Renal cortical epithelial cell (primary cell): ENCODE results near the gene EPHA6. TPM values are rescaled to one million over a fixed set of nuclear protein-coding genes. Genes with fewer than 3 reads are reported as not detected.

Experiments used
- DNase-seq: peaks from one replicate; pipeline ENCODE4 v3.0.0-alpha.2; 2011; ENCODE audit warnings: low read depth
- total RNA-seq: library from RNA; depleted of rRNA; stranded (reverse); fragments of >200 nt; gene quantifications from 2 replicates; pipeline ENCODE4 v1.2.3, GENCODE V29; 2014

The EPHA6 gene
- total RNA-seq, 1 donor from 2014 or later: 0.30 TPM

DNA sequence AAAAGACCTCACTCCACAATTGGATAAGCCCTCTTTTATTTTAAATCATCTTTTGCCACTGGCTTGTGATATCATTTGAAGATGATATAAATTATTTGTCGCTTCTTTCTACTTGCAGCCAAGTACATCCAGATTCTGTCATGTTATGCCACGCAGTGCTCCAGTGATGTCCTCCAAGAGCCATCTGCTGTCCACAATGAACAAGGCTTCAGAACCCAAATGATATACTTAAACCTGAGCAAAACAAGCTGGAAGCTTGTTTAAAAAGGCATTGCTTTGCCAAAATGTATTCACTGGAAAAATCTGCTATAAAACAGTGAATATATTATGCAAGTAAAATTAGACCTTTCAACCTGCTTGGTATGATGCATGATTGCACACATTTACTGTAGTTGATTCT lies 891.4 kb downstream of the EPHA6 start:
- no peak for DNase-seq

DNA sequence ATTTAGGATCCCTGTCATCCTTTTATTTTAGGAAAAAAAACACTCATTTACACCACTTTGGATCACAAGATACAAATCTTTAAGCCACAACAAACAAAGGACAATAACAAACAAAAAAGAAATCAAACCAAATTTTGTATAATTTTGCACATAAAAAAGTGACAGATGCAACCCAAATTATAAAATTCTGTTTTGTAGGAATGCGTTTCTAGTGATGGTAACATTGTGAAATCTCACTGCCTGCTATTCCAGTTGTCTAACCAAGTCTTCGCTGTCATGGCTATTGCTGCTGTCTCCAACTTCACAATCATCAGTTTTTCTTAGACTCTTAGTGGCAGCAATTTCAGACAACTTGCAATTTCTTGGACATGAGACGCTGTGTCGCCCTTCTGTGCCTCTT lies 891.8 kb downstream of the EPHA6 start:
- no peak for DNase-seq

DNA sequence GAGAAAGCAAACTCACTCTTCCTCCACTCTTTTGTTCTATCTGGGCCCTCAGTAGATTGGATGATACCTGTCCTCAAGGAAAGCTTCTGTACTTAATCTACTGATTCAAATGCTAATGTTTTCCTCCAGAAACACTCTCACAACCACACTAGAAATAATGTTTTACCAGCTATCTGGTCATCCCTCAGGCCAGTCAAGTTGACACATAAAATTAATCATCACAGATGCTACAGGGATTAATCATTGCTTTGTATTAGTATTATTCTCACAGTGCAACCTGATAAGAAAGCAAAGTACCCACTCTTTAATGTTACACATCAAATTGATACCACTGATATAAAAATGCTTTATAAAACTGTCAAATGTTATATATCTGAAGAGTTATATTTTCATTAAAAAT lies 897.3 kb downstream of the EPHA6 start:
- no peak for DNase-seq

DNA sequence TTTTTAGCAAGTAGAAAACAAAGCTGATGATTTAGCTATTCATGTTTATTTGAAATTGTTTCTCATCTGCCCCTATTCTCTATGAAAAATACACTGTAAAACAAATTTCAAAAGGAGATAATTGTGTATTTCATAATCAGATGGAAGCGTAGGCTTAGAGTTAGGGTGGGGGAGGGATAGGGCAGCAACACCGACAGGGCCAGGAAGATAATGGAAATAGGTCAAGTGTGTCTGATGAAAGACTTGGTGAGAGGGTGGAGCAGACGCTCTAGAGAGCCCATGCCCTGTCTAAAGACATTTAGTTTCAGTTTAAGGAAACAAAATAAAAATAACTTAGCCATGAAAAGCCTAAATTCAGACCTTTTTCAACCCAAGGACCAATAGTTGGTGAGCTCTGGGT lies 898.5 kb downstream of the EPHA6 start:
- no peak for DNase-seq

DNA sequence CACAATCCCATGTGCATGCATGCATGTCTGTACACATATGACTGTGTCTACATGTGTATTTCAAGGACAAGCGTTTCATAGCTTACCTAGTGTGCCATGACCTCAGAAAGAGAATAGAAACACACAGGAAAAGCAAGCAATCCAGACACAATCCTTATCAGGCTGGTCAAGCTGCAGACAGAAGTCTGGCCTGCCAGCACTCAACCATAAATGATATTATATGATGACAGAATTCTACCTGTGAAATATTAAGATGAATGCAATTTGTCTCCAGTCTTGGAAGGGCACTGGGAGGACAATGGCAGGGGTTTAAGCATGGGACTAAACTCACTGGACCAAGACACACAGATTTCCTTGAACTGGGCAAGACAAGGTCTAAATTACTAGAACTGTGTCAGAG lies 899.2 kb downstream of the EPHA6 start:
- no peak for DNase-seq

DNA sequence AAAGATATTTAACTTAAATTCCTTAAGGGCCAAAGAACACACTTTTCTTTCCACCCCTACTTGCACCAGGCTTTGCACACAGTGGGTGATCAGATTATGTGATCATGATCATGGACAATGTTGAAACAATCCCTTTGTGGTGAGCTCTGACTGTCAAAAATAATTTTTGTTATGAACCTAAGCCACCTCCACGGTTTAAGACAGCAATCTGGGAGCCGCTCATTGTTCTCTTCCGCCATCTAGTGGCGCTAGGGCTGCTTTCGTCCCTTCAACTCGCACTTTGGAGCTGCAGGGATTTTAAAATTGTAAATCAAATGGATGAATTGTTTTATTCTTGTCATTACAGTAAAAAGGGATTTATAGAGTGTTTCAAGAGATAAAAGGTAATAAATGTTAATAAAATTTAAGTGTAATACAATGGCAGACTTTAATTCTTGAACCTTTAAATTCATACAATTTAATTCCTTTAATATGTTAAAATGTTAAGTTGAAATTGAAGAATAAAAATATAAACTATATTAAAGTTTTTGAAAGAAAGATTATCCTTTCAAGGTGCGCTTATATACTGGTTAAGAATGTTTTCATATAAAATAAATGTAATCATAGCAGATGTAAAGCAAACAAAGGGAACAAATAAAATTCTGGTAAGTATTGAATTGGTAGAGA lies 904.9 kb downstream of the EPHA6 start:
- peak; percentile 56 for DNase-seq

DNA sequence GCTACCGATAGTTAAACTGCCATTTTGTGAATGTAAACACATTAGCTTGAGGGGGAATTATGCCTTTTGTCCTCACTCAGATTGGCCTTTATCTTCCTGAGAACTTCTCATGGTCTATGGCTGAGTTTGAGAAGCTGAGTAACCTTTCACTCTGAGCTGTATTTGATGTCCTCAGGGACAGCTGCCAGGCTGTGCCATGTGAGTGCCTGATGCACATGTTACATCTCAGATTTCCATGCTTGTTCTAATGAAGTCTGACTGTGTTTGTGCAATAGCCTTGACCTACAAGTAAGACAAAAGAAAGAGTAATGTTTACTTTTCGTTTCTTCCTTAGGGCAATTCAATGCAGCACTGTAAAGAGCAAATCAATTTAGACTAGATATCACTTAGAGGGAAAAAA lies 906.0 kb downstream of the EPHA6 start:
- peak; percentile 23 for DNase-seq

DNA sequence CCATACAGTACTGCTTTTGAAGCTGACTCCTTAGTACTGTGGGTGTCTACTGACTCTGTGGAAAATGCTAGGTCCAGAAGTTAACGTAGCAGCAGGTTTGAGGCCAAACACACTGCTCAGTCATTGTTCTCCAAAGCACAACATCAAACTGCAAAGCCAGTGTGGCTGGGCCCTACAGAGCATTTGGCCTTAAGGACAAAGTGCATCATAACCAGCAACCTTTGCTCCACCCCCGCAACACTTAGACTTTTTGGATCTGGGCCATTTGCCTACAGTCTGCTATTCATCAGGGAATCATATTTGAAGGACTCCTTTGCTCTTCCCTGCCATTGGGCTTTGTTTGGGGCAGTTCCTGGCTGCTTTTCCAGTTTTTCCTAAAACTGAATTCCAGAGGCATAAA lies 907.1 kb downstream of the EPHA6 start:
- no peak for DNase-seq

DNA sequence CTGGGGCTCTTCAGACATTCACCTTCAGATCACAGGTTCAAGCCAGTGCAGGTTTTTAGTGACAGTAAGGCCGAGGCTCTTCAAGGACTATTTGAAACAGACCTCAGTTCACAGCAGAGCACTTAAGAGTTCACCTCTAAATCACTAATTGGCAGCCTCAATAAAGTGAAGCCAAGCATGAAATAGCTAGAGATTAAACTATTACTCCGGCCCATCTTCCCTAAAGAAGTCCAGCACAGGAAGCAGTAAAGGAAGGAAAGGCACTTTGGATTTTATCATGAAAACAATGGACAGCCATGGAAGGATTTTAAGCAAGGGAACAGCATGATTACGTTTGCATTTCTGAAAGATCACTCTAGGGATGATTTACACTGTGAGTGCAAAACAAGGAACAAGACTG lies 922.5 kb downstream of the EPHA6 start:
- peak; percentile 65 for DNase-seq

DNA sequence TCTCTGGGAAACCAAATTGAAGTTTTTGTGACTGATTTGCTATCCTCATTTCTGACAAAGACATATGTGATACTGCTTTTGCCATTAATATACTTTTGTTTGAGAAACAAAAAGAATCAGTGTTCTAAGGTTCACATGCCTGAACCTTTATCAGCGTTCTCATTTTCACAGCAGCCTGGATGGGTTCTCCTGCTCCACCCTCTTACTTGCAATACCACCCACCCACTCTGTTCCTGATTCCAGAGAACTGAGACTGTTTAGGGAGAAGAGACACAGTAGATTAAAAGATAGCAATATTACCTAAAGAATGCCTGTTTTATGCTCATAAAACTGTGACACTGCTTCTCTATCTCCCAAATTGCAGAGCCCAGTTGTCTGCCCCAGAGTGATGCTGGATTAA lies 924.4 kb downstream of the EPHA6 start:
- DNase-seq: no peak

DNA sequence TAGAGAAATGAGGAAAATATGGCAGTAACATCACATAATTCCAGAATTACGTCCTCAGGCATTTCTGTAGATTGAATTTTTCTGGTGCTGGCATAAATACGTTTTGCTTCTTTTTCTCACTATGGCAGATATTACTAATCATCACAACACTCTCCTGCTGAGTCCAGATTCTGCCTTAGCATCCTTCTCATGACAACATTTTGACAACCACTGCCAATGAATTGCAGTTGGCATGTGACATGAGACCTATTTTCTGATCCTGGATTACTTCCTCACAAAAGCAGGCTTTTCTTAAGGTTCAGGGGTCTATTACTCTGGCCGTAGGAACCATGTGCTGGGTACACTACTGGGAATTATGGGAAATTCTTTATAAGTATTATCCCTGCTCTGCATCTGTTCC lies 927.6 kb downstream of the EPHA6 start:
- no peak for DNase-seq

DNA sequence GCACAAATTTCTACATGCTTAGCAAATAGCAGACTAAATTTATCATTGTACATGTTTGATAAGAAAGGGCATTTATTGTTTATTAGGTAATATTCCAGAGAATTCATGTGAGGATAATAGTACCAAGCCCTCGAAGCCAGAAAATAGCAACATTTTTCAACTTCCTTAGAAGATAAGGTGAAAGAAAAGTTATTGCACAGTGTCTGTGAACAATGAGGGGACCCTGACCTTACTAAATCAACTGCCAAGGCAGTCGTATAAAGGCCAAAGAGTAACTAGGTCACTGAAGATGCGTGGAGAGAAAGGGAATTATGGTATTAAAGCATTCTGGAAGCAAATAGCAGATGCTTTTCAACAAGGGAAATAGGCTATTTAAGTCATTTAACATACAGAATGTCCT lies 929.9 kb downstream of the EPHA6 start:
- DNase-seq: no peak

DNA sequence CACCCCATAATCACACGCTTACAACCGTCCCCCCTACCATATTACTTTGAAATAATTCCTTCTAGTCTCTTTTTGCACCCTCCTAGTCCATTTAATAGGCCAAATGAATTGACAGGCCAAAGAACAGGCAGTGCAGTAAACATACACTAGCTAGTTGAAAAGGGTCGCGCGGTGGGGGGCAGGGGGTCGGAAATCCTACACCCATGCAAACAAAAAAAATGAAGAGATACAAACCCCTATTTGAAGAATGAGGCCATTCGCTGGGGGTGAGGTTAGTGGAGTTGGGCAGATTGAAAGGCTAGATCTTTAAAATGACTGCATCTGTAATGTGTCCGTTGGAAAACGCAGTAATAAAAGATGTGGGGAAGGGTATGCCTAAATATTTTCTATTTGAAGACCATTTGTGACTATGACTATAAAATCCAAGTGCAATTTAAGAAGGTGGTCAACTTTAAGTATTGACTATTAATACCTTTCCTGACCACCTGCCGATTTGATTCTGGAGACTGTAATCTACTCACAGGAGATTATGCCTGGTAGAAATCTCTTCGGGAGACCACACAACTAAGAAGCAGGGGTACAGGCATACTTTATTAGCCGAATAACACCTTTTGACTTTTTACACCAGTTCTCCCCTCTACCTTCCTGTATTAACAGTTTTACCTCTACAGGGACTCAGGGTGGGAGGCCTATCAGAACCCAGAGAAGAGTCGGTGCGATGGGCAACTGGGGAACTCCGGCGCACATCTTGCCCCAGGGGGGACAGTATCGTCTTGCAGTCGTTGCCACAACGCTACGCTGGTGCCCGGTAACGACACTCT lies 949.4 kb downstream of the EPHA6 start:
- DNase-seq: no peak

DNA sequence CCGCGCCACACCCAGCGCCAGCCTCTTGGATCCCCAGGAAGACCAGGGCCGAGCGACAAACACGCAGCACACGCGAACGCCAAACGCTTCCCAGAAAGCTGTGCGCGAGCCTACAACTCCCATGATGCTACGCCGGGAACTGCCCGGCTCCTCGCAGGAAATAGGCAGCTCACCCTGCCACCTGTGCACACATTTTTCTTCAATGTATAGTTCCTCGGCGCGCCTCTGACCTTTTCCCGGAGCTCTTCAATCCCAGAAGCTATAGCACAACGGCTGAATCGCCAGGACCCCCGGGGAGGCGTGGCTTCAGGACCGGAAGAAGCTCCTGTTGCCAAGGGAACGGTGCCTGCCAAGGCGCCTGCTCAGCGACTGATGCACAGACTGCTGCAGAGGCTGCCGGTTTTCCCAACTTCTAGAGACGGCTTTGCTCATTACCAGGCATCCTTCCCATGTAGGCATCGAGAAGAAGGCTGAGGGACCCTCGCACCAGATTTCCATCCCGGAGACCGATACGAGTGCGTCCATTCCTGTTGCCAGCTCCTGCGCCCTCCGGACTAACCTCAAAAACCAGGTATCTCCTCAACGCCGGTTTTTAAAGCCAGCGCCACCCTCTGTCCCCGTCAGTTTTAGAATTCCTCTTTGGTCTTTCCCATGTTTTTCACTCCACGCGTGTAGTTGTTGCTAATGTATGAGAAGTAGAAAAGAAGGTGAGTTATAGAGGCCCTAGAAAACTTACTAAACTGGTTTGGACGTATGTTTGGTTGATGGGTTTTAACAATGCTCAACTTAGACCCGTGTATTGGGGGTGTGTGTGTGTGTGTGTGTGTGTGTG lies 950.2 kb downstream of the EPHA6 start, which contains the start of gene ARL6:
Gene ARL6, plus strand, starts transcription at position 352 of the 832 bp plus-strand sequence. CDS start 3,350 bp downstream, outside the sequence.
- DNase-seq: peak; percentile 79

DNA sequence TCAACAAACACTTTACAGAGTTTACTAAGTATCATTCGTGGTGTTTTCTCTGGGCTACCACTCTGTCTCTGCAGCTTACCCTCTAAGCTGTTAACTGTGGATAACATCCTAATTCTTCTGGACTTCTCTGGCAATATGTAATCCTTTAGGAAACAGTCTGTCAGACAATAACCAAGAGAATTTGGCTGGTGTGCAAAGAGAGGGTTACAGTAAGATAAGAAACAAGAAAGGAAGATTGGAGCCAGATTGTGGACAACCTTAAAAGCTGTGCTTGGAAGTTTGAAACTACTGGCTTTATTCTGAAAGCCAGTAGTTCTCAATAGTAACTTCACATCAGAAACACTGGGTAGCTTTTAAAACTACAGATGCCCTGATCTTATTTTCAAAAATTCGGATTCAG lies 950.9 kb downstream of the EPHA6 start:
- no peak for DNase-seq

DNA sequence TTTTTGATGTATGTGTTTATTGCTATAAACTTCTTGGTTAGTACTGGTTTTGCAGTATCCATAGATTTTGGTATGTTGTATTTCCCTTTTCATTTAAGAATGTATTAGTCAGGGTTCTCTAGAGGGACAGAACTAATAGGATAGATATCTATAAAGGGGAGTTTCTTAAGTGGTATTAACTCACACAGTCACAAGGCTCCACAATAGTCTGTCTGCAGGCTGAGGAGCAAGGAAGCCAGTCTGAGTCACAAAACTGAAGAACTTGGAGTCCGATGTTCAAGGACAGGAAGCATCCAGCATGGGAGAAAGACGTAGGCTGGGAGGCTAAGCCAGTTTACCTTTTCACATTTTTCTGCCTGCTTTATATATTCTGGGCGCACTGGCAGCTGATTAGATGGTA lies 958.5 kb downstream of the EPHA6 start:
- DNase-seq: no peak

DNA sequence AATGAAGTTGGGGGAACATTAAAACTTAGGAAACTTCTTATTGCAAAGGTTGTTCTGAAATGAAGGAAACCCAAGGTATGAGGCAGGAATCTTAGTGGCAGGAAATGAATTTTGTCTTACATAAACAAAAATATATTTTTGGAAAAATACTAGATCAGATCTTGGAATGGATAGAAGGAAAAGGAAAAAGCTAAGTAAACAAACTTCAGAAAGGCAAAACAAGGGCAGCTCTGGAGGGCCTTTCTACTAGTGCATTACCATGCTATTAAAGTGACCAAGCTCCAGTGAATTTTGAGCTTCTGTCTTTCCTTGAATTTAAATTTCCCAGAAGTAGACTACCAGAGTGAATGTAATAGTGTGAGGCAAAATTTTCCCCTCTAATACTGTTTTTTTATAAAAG lies 963.8 kb downstream of the EPHA6 start:
- DNase-seq: no peak

DNA sequence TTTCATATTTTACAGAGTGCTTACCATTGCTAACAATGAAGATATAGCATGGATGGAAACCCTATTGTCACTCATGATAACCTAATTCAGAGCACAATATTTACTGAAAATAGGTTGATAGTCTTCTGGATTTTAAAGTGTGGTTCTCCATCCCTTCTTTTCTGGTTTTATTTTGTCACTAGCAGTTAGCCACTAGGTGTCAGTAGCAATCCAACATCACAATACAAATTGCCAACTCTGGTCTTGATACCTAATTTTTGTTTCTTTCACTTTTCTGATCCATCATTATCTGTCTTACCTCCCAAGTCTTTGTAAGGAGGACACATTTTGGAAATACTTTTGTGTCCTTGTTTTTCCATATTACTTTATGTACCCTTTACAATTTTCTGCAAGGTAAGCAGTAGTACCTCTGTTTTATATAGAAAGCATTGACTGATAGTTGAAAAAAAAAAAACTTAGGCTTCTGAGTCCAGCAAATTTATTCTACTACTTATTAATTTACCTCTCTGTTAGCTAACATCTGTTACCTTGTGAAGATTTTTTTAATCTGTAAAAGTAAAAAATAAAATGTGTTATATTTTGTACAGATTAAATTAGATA lies 979.1 kb downstream of the EPHA6 start:
- peak; percentile 63 for DNase-seq

DNA sequence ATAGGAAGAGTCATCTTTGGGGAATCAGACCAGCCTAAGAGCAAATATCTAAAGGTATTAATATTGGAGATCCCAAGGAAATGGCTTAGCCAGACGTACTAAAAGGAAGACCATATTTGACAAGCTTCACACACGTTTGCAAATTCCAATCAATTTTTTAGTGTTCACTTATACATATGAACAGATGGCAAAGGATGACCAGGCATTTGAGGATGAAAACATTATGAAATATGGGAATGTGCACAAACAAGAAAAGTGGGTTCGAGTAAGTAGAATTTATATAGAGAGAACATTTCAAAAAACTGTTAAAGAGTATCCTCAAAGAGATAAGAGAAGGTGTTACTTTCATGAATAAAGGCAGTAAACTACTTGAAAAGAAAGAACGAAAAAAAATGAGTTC lies 981.6 kb downstream of the EPHA6 start:
- DNase-seq: no peak
